Mucosa of rectum (tissue), 2 donors: ENCODE results near the gene PTOV1.

ENCODE experiments used
- H3K27ac ChIP-seq, 2 donors: one replicate each; pipeline ENCODE4 v1.7.0; 2013; ENCODE audit warnings: inconsistent platforms in 2 of 2, low read depth in 2 of 2, low read length in 2 of 2
- H3K27me3 ChIP-seq, 2 donors: one replicate each; pipeline ENCODE4 v1.7.0; 2013; ENCODE audit warnings: low read length in 2 of 2; ENCODE audit not compliant: control insufficient read depth in 2 of 2, insufficient read depth in 2 of 2
- H3K36me3 ChIP-seq, 2 donors: one replicate each; pipeline ENCODE4 v1.7.0; 2013; ENCODE audit warnings: low read length in 2 of 2; ENCODE audit not compliant: control insufficient read depth in 2 of 2, insufficient read depth in 2 of 2
- H3K4me1 ChIP-seq, 2 donors: one replicate each; pipeline ENCODE4 v1.7.0; 2013; ENCODE audit warnings: low read length in 2 of 2, mild to moderate bottlenecking in 1 of 2; ENCODE audit not compliant: control insufficient read depth in 2 of 2, insufficient read depth in 2 of 2
- H3K4me3 ChIP-seq, 2 donors: one replicate each; pipeline ENCODE4 v1.7.0; 2013; ENCODE audit warnings: low read length in 2 of 2
- H3K9ac ChIP-seq, 2 donors: one replicate each; pipeline ENCODE4 v1.7.0; 2013; ENCODE audit warnings: low read length in 2 of 2, low read depth in 1 of 2, mild to moderate bottlenecking in 1 of 2
- H3K9me3 ChIP-seq, 2 donors: one replicate each; pipeline ENCODE4 v1.7.0; 2013; ENCODE audit warnings: low read length in 2 of 2; ENCODE audit not compliant: control insufficient read depth in 2 of 2
- donor health status: healthy.
- donor health status: Normal muscosa, but diverticular disease.

PTOV1 gene

DNA sequence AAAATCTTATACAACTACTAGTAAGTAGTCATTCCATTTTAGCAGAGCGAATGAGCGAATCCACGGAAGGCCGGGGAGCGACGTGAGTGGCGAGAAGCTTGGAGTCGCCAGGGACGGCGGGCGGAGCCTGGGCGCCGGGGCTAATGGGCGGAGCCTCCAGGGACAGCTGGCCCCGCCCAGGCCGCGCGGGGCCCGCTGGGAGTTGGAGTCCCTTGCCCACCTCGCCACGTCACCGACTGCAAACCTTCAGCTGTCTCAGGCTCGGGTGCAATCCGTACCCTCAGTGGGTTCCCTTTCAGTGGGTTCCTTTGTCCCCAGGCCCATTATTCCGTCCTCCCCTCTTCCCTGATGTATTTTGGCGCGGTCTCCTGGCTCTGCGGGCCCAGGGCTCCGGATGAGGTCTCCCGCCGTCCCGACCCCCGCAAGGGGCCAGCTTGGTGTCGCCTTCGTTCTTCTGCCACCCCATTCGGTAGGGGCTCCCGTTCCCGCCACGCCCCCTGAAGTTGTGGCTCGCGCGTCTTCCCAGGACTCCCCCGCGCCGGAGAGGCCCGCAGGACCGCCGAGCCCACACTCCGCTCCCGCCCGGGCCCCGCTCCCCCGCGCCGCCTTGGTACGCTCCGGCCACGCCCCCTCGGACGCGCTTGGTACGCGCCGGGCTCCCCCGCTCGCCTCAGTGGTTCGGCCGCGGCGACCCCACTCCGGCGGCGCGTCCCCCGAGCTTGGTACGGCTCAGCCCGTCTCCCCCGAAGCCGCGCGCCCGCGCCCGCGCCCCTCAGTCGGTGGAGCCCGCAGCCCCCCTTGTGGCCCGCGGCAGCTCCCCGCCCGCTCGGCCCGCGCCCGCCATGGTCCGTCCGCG lies at the start of gene PTOV1:
TSS of gene PTOV1 (plus strand) at position 673 of the 856 bp plus-strand sequence.
- Histone ChIP-seq H3K9me3 (no peaks in the 10 kb centered on the region), H3K4me3 (peak within 1 kb of the TSS; percentile 93 to 96), H3K9ac (peak within 1 kb of the TSS; percentile 99 to 100), H3K27me3 (no peaks in the 10 kb centered on the region), H3K36me3 (peaks cover 0 to 4% of the 10 kb centered on the region in 2 donors), H3K4me1 (peaks cover 17 to 20% of the 10 kb centered on the region in 2 donors), H3K27ac (peak within 1 kb of the TSS; percentile 97 to 99)

DNA sequence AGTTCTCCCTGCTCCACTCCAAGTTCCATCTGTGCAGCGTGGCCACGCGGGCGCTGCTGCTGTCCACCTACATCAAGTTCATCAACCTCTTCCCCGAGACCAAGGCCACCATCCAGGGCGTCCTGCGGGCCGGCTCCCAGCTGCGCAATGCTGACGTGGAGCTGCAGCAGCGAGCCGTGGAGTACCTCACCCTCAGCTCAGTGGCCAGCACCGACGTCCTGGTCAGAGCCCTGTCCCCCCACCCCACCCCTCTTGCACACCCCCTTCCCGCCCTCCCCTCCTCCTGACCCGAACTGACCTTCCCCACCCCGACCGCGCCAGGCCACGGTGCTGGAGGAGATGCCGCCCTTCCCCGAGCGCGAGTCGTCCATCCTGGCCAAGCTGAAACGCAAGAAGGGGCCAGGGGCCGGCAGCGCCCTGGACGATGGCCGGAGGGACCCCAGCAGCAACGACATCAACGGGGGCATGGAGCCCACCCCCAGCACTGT lies 49.5 kb upstream of the PTOV1 start:
- H3K4me1 ChIP-seq: peaks cover 0 to 3% of the 10 kb centered on the region in 2 donors
- peak overlapping the region; percentile 31 to 49 for H3K4me3 ChIP-seq
- H3K27ac ChIP-seq: no peak overlapping the region
- H3K27me3 ChIP-seq: no peaks in the 10 kb centered on the region
- H3K36me3 ChIP-seq: peaks cover 43% of the 10 kb centered on the region in 2 donors
- H3K9ac ChIP-seq: peak overlapping the region in 1 of 2 donors; percentile 15
- no peaks in the 10 kb centered on the region for H3K9me3 ChIP-seq

DNA sequence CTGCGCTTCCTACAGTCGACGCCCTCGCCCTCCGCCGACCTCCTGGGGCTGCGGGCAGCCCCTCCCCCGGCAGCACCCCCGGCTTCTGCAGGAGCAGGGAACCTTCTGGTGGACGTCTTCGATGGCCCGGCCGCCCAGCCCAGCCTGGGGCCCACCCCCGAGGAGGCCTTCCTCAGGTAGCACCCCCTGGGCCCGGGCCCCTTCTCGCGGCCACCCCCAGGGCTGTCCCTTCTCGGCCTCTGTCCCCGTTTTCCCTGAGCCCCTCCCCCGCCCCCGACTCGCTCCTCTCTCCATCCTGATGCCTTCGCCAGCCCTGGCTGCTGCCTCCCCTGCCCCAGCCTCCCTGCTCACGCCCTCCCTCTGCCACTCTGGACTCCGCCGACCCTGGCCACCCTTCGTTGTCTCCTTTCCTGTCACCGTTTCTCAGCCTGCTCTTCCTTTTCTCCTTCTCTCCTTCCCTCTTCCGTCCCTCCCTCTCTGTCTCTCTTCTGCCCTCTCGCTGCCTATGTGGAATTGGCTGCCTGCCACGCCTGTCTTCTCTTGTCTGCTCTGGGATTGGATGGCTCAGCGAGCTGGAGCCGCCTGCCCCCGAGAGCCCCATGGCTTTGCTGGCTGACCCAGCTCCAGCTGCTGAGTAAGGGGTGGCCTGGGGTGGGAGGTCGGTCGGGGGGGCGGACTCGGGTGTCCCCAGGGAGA lies 48.8 kb upstream of the PTOV1 start:
- Histone ChIP-seq H3K4me3 (peak overlapping the region; percentile 49 to 67), H3K9ac (peak overlapping the region in 1 of 2 donors; percentile 19), H3K4me1 (peaks cover 0 to 3% of the 10 kb centered on the region in 2 donors), H3K27ac (peak overlapping the region in 1 of 2 donors; percentile 56), H3K9me3 (no peaks in the 10 kb centered on the region), H3K27me3 (no peaks in the 10 kb centered on the region), H3K36me3 (peaks cover 36% of the 10 kb centered on the region in 2 donors)

DNA sequence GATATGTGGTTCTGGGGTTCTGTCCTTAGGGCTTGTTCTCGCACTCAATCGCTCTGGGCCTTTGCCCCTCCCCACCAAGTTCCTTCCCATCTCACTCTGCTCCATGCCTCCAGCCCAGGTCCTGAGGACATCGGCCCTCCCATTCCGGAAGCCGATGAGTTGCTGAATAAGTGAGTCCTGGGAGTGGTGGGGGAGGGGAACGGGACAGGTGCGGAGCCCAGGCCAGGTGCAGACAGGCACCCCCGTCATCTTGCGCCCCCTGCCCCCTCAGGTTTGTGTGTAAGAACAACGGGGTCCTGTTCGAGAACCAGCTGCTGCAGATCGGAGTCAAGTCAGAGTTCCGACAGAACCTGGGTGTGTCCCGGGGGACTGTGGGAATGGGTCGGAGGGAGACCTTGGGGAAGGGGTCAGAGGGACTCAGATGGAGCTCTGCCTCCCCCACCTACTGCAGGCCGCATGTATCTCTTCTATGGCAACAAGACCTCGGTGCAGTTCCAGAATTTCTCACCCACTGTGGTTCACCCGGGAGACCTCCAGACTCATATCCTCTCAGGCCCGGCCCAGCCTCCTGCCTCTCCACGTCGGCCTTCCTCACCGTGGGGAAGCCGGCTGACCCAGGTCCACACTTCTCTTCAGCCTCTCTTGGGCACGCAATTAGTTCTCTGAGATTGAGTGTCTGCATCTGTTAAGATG lies 48.0 kb upstream of the PTOV1 start:
- Histone ChIP-seq H3K9ac (no peak overlapping the region), H3K9me3 (no peaks in the 10 kb centered on the region), H3K4me3 (peak overlapping the region; percentile 42 to 55), H3K36me3 (peaks cover 32% of the 10 kb centered on the region in 2 donors), H3K27ac (no peak overlapping the region), H3K4me1 (peaks cover 0 to 3% of the 10 kb centered on the region in 2 donors), H3K27me3 (no peaks in the 10 kb centered on the region)

DNA sequence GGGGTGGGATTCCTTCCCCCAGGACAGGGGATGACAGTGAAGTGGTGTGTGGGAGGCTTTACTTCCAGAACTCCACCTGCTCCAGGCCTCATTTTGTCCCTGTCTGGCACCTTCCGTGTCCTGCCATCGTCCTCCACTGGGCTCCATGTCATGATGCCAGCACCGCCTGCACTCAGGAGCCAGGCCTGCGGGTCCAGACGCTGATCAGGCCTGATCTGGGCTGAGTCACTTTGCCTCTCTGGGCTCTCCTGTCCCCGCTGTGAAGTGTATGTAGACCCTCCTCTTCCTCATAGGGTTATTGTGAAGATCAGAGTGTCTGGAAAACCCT lies 47.5 kb upstream of the PTOV1 start:
- Histone ChIP-seq H3K4me1 (peaks cover 0 to 3% of the 10 kb centered on the region in 2 donors), H3K9ac (no peak overlapping the region), H3K27ac (no peak overlapping the region), H3K9me3 (no peaks in the 10 kb centered on the region), H3K4me3 (no peak overlapping the region), H3K36me3 (peaks cover 27% of the 10 kb centered on the region in 2 donors), H3K27me3 (no peaks in the 10 kb centered on the region)

DNA sequence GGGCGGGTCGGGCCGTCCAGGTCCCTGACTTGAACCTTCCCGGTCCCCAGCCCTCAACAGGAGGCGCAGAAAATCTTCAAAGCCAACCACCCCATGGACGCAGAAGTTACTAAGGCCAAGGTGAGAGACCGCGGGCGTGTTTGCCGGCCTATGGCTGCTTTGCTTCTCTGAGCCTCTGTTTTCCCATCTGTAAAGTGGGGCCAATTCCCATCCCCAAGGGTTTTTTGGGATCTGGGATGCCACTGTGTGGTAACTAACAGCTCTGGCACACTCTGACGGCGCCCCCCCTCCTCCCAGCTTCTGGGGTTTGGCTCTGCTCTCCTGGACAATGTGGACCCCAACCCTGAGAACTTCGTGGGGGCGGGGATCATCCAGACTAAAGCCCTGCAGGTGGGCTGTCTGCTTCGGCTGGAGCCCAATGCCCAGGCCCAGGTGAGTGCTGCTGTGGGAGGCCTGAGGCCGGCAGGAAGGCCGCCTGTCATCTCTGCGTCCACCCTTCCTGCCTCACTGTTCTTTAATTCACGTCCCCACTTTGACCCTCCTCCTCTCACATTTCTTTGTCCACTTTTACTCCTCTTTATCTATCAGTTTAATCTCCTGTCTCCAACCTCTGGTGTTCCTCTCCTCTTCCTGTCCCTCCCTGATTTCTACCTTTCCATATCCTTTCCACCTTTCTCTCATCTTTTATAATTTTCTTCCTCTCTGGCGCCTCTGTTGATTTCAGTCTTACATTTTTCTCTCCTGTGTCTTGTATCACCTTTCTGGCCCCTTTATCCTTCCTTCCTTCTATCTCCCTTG lies 44.9 kb upstream of the PTOV1 start:
- no peaks in the 10 kb centered on the region for H3K9me3 ChIP-seq
- H3K36me3 ChIP-seq: peaks cover 11 to 15% of the 10 kb centered on the region in 2 donors
- no peak overlapping the region for H3K4me3 ChIP-seq
- H3K27ac ChIP-seq: no peak overlapping the region
- peaks cover 10% of the 10 kb centered on the region in 2 donors for H3K4me1 ChIP-seq
- H3K27me3 ChIP-seq: no peaks in the 10 kb centered on the region
- no peak overlapping the region for H3K9ac ChIP-seq

DNA sequence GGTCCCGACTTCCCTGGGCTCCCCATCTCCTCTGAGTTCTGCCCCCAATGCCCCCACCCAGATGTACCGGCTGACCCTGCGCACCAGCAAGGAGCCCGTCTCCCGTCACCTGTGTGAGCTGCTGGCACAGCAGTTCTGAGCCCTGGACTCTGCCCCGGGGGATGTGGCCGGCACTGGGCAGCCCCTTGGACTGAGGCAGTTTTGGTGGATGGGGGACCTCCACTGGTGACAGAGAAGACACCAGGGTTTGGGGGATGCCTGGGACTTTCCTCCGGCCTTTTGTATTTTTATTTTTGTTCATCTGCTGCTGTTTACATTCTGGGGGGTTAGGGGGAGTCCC lies 44.4 kb upstream of the PTOV1 start:
- H3K36me3 ChIP-seq: peaks cover 11 to 15% of the 10 kb centered on the region in 2 donors

DNA sequence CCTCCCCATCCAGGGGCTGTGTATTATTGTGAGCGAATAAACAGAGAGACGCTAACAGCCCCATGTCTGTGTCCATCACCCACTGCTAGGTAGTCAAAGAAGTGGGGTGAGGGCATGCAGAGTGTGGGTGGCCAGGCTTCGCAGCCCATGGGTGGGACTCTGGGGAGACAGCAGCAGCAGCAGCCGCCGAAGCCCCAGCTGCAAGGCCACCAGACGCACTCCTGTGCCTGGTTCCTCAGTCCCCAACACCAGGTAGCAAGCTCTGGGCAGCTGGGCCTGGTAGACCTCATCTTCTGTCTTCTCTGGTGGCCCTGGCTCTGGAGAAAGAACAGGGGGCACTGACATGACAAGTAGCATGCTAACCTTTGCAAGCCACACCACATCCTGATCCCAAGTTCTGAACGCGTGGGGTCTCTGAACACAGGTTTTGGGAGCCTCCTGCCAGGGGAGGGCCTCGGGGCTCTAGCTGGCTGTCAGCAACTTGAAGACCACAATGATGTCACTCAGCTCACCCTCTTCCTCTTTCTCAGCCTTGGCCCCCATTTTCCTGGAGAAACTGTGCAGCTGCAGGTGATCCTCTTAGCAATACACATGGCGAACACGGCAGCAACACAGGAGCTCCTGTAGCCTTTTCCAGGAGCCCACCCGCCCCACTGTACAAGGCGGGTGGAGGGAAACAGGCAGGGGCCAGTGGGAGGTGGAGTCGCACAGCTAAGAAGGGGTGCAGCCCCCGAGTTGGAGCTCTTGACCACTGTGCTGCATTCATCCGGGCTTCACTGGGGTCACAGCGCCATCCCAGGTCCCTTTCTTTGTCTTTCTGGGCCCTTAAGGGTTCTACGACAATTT lies 43.7 kb upstream of the PTOV1 start:
- Histone ChIP-seq H3K27me3 (no peaks in the 10 kb centered on the region), H3K27ac (no peak overlapping the region), H3K9me3 (no peaks in the 10 kb centered on the region), H3K36me3 (peaks cover 11 to 13% of the 10 kb centered on the region in 2 donors), H3K4me1 (peaks cover 10% of the 10 kb centered on the region in 2 donors), H3K4me3 (no peak overlapping the region), H3K9ac (no peak overlapping the region)

More for the DNA sequence above, 44.4 kb upstream of the PTOV1 start:
- no peaks in the 10 kb centered on the region for H3K9me3 ChIP-seq
- H3K27ac ChIP-seq: no peak overlapping the region
- H3K4me3 ChIP-seq: no peak overlapping the region
- no peak overlapping the region for H3K9ac ChIP-seq
- no peaks in the 10 kb centered on the region for H3K27me3 ChIP-seq
- H3K4me1 ChIP-seq: peaks cover 10% of the 10 kb centered on the region in 2 donors
